Stomach (tissue), 9 donors: Measurements from ENCODE around the gene GCSAM. TPM values are rescaled to one million over a fixed set of nuclear protein-coding genes. Genes with fewer than 3 reads are reported as not detected.

ENCODE experiments used
- DNase-seq, 2 donors: peaks; one replicate each; pipeline versions ENCODE4 v3.0.0 to v3.0.0-alpha.2; 2013 to 2019
- H3K27ac ChIP-seq, 5 donors: fragments of 200-600 bp in 4 of 5; sonication (generic) in 4 of 5; one replicate each; pipeline ENCODE4 v1.5.1; 2013 to 2019; ENCODE audit warnings: mild to moderate bottlenecking in 1 of 5, moderate library complexity in 1 of 5
- H3K27me3 ChIP-seq, 3 donors: fragments of 200-600 bp; sonication (generic); one replicate each; pipeline ENCODE4 v1.5.1; 2017 to 2019; ENCODE audit warnings: mixed run types in 1 of 3
- H3K36me3 ChIP-seq, 4 donors: fragments of 200-600 bp; sonication (generic); 1 replicate in 3 of 4; 2 replicates in 1 of 4; pipeline ENCODE4 v1.5.1; 2016 to 2019
- H3K4me1 ChIP-seq, 4 donors: fragments of 200-600 bp; sonication (generic); one replicate each; pipeline ENCODE4 v1.5.1; 2016 to 2019
- H3K4me3 ChIP-seq, 4 donors: fragments of 200-600 bp; sonication (generic) in 3 of 4; one replicate each; pipeline ENCODE4 v1.5.1; 2016 to 2019; ENCODE audit warnings: mild to moderate bottlenecking in 1 of 4
- H3K9me3 ChIP-seq, 4 donors: fragments of 200-600 bp; sonication (generic); one replicate each; pipeline ENCODE4 v1.5.1; 2016 to 2019
- EP300 ChIP-seq: sonication (generic); formaldehyde crosslinking; IDR thresholded peaks from one replicate; pipeline ENCODE4 v1.6.1; 2017; ENCODE audit warnings: antibody characterized with exemption
- POLR2A ChIP-seq, 4 donors: fragments of 450-650 bp; IDR thresholded peaks; one replicate each; pipeline ENCODE4 v1.6.1; 2016; ENCODE audit warnings: antibody characterized with exemption in 4 of 4, control low read depth in 2 of 4, mild to moderate bottlenecking in 1 of 4, moderate library complexity in 1 of 4
- POLR2AphosphoS5 ChIP-seq, 3 donors: sonication (generic); formaldehyde crosslinking; IDR thresholded peaks; one replicate each; pipeline ENCODE4 v1.6.1; 2016; ENCODE audit warnings: antibody characterized with exemption in 3 of 3
- WGBS, 5 donors: extraction: QIAGEN DNeasy Blood & Tissue Kit in 3 of 5; methylation state at CpG; one replicate each; pipeline versions ENCODE4 v1.1.5 to v1.1.7; 2013 to 2018; 5-methylcytosine and 5-hydroxymethylcytosine counted together
- intact Hi-C: fragments of 100-400 bp; cut with DNase I; formaldehyde crosslinking; loops from one replicate; pipeline ENCODE4 v1.15.1; 2023; ENCODE audit warnings: low total_unique reads
- polyA plus RNA-seq, 3 donors: library from polyadenylated mRNA; stranded (reverse); fragments of 200-250 nt; gene quantifications; one replicate each; pipeline ENCODE4 v1.2.3, GENCODE V29; 2013
- total RNA-seq, 5 donors: library from RNA; depleted of rRNA; stranded (reverse); fragments of >200 nt; gene quantifications; one replicate each; pipeline versions ENCODE4 v1.1.0 to v1.2.3, GENCODE V29; 2014 to 2016
- TF ChIP-seq, protein P1 (sequence below), 7 experiments: fragments of 450-650 bp in 4 of 7; fragments of 200-600 bp in 3 of 7; sonication (generic) in 3 of 7; IDR thresholded peaks; one replicate each; pipeline ENCODE4 v1.5.1; 2016 to 2019; ENCODE audit warnings: antibody characterized with exemption in 7 of 7, control low read depth in 2 of 7, mild to moderate bottlenecking in 1 of 7
- donor health status: healthy with polysubstance abuse.
- donor health status: Bipolar disorder and iron deficiency.
- donor health status: healthy.

Gene GCSAM
- total and polyA plus RNA-seq, 8 donors: 0.73 to 2.3 (median 2.3) TPM; not detected in 5

DNA sequence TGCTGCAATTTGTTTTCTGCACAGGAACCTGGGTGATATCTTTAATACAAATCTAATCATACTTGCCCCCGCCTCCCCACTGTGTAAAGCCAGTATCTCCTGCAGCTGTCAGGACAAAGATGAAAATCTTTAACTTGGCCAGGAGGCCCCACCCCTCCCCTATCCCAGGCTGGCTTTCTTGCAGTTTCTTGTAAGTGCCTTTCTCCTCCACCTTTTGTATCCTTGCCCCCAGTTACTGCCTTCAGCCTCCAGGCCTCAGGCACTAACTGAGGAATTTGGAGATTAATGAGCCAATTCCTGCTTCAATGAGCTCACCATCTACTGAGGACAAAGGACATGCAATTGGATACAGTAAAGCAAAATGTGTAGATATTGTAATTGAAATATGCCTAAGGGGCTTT, 6.5 kb downstream of the GCSAM start:
- H3K9me3 ChIP-seq: no peaks in the 10 kb centered on the region

DNA sequence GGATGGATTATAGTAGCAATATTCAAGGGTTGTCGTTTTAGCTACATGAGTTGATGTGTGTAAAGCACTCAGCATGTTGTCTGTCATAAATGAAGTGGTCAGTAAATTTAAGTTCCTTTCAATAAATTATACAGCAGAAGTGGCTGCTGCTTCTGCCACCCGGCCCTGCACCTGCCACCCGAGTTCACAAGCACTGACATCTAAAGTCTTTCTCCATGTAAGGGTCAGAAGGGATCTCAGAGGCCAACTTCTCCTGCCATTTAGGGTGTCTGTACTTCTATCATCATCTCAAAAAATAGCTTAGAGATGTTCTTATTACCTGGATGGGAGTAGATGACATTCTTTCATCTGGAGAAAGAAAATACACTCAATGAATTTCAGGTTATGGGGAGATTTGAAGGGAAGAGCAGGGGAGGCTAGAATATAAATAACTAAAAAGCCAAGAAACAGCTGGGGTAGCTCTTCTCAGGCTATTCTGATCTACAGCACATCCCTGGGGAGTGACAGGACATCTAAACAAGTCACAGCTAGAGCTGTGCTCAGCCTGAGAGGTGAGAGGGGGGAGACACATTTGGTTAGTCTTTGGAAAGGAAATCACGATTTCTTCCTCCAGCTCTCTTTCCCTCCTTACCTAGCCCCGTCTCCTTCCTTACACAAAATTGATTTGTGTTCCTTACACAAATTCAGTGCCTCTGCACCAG, 8.0 kb downstream of the GCSAM start:
- Histone ChIP-seq H3K4me1 (peaks cover 0 to 21% (median 6%) of the 10 kb centered on the region in 4 donors), H3K36me3 (peaks cover 0 to 26% (median 10%) of the 10 kb centered on the region in 4 donors), H3K27ac (no peak overlapping the region), H3K4me3 (no peak overlapping the region), H3K9me3 (no peaks in the 10 kb centered on the region), H3K27me3 (no peaks in the 10 kb centered on the region)
- intact Hi-C loops: no loop called here
- TF ChIP-seq EP300: no peak
- TF ChIP-seq, protein P1, sequence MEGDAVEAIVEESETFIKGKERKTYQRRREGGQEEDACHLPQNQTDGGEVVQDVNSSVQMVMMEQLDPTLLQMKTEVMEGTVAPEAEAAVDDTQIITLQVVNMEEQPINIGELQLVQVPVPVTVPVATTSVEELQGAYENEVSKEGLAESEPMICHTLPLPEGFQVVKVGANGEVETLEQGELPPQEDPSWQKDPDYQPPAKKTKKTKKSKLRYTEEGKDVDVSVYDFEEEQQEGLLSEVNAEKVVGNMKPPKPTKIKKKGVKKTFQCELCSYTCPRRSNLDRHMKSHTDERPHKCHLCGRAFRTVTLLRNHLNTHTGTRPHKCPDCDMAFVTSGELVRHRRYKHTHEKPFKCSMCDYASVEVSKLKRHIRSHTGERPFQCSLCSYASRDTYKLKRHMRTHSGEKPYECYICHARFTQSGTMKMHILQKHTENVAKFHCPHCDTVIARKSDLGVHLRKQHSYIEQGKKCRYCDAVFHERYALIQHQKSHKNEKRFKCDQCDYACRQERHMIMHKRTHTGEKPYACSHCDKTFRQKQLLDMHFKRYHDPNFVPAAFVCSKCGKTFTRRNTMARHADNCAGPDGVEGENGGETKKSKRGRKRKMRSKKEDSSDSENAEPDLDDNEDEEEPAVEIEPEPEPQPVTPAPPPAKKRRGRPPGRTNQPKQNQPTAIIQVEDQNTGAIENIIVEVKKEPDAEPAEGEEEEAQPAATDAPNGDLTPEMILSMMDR (IDR thresholded peaks at IDR 0.05): no peak
- no peak for TF ChIP-seq POLR2A (IDR thresholded peaks at IDR 0.05)
- no peak for TF ChIP-seq POLR2AphosphoS5 (IDR thresholded peaks at IDR 0.05)
- DNase-seq: no peak
- WGBS, 5 donors: 73 to 82% (median 80%) methylated on average over 5 of the region's 5 CpGs

More for the DNA sequence above, 6.5 kb downstream of the GCSAM start:
- DNase-seq: no peak
- TF ChIP-seq, protein P1 (IDR thresholded peaks at IDR 0.05): no peak
- TF ChIP-seq POLR2A (IDR thresholded peaks at IDR 0.05): no peak
- WGBS, 5 donors: 35 to 55% (median 48%) methylated on average over 1 of the region's 1 CpG
- no peak overlapping the region for H3K4me3 ChIP-seq
- no peaks in the 10 kb centered on the region for H3K27me3 ChIP-seq
- peaks cover 0 to 19% (median 6%) of the 10 kb centered on the region in 4 donors for H3K4me1 ChIP-seq
- no peak overlapping the region for H3K27ac ChIP-seq
- H3K36me3 ChIP-seq: peaks cover 0 to 26% (median 13%) of the 10 kb centered on the region in 4 donors
- intact Hi-C loops: no loop called here

DNA sequence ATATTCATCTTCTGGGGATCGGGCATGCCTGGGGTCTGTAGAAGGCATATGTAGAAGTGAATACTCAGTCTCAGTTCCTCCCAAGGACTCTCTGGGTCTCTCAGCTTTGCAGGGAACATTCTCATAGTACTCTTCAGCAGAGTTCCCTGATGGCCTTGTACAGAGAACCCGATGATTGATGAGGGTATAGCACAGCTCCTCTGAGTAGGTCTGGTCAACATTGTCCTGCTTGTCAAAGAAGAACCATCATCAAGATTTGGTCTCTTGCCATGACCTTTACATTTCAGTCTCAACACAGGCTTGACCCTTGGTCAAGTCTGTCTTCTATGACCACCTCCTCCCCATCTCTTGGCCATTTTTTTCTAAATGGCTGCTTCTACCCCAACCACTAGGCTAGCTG, 9.5 kb downstream of the GCSAM start:
- Histone ChIP-seq H3K4me1 (peaks cover 0 to 20% (median 6%) of the 10 kb centered on the region in 4 donors), H3K36me3 (peaks cover 0 to 28% (median 11%) of the 10 kb centered on the region in 4 donors), H3K27me3 (no peaks in the 10 kb centered on the region), H3K9me3 (no peaks in the 10 kb centered on the region), H3K27ac (no peak overlapping the region), H3K4me3 (no peak overlapping the region)
- DNase-seq: no peak
- TF ChIP-seq POLR2AphosphoS5 (IDR thresholded peaks at IDR 0.05): no peak
- intact Hi-C loops: no loop called here
- 92 to 98% (median 95%) methylated on average over 2 of the region's 2 CpGs for WGBS, 5 donors

DNA sequence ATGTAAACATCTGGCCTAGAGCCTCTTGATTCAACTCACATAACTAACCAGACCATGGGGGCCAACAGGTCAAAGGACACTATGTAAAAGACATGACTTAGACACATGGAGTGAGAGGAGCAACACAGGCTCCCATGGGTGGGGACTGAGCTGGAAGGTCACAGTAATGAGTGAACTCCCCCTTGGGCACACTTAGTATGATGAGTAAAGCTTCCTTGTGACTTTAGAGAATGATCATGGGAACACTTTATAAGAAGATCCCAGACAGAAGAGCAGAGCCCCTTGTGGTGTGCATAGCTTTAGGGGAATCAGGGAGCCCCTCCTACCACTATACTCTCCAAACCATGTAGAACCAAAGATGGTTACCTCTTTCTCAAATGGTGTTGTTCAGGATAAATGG, 10.2 kb downstream of the GCSAM start:
- TF ChIP-seq POLR2A (IDR thresholded peaks at IDR 0.05) (no peak), POLR2AphosphoS5 (IDR thresholded peaks at IDR 0.05) (no peak)
- Histone ChIP-seq H3K4me1 (peaks cover 0 to 23% (median 6%) of the 10 kb centered on the region in 4 donors), H3K4me3 (no peak overlapping the region), H3K36me3 (peaks cover 0 to 30% (median 8%) of the 10 kb centered on the region in 4 donors), H3K27ac (no peak overlapping the region), H3K9me3 (no peaks in the 10 kb centered on the region), H3K27me3 (no peaks in the 10 kb centered on the region)
- no peak for DNase-seq
- intact Hi-C loops: no loop called here

DNA sequence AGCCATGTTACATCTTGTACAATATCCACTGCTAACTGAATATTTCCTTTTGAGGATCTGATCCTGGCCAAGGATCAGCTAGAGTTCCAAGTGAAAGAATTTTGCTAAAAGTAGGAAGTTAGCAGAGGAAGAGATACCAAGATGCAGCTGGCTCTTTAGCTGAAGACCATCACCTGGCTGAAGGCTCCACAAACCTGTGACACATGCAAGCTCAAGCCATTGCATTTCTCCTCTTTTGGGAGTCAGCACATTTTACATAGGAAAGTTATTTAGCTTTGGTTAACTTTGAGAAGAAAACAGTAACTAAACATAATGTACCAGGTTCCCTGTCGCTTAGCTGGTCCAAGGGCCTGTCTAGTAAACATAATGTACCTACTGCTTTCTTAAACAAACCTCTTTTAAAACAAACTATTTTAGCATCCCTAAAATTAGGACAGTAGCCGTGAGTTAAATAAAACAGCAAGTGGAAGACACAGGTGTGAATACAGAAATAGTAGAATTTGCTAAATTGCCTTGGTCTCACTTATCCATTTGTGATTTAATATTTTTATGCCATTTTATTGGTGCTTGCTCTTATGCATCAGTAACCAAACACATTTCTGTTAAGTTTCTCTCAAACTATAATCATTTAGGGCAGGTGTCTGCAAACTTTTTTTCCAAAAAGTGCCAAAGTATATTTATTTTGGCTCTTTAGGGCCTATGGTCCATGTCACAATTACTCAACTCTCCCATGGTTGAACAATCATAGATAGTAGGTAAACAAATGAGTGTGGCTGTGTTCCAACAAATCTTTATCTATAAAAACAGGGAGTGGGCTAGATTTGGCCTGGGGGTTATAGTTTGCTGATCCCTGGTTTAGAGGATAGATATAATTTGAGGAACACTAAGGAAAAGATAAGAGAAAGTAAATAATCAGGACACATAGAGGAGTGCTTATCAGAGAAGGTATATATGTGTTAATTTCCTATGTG, 11.2 kb downstream of the GCSAM start:
- peaks cover 0 to 40% (median 16%) of the 10 kb centered on the region in 4 donors for H3K36me3 ChIP-seq
- no peak for DNase-seq
- H3K4me3 ChIP-seq: no peak overlapping the region
- H3K9me3 ChIP-seq: no peaks in the 10 kb centered on the region
- H3K27me3 ChIP-seq: no peaks in the 10 kb centered on the region
- peaks cover 0 to 23% (median 4%) of the 10 kb centered on the region in 4 donors for H3K4me1 ChIP-seq
- WGBS, 5 donors: 87 to 98% (median 93%) methylated on average over 2 of the region's 2 CpGs
- TF ChIP-seq EP300: no peak
- TF ChIP-seq POLR2A (IDR thresholded peaks at IDR 0.05): no peak
- TF ChIP-seq, protein P1 (IDR thresholded peaks at IDR 0.05): no peak
- TF ChIP-seq POLR2AphosphoS5 (IDR thresholded peaks at IDR 0.05): no peak
- intact Hi-C loops: no loop called here
- no peak overlapping the region for H3K27ac ChIP-seq
